CD4-positive, CD25-positive, alpha-beta regulatory T cell (primary cell): Measurements from ENCODE around the gene ENAM. TPM values are rescaled to one million over a fixed set of nuclear protein-coding genes. Genes with fewer than 3 reads are reported as not detected.

Source experiments
- ATAC-seq, 2 donors: fragments of 150-1000 bp; cut with Tn5 transposase; one replicate each; pipeline ENCODE4 v1.10.0; 2021; ENCODE audit warnings: low read depth in 2 of 2, moderate number of reproducible peaks in 2 of 2, moderate library complexity in 1 of 2
- DNase-seq, 3 donors: peaks; one replicate each; pipeline versions ENCODE4 v3.0.0 to v3.0.0-alpha.2; 2012 to 2022; ENCODE audit warnings: mixed read lengths in 1 of 3
- H3K27ac ChIP-seq: one replicate; pipeline ENCODE4 v1.7.0; 2013; ENCODE audit warnings: mild to moderate bottlenecking, low read length; ENCODE audit not compliant: insufficient read depth, poor library complexity, severe bottlenecking
- H3K27me3 ChIP-seq: one replicate; pipeline ENCODE4 v1.7.0; 2013; ENCODE audit warnings: low read length; ENCODE audit not compliant: control insufficient read depth, insufficient read depth
- H3K36me3 ChIP-seq: one replicate; pipeline ENCODE4 v1.7.0; 2013; ENCODE audit warnings: mild to moderate bottlenecking, low read length, moderate library complexity; ENCODE audit not compliant: control insufficient read depth, insufficient read depth
- H3K4me1 ChIP-seq: 2 replicates; pipeline ENCODE4 v1.7.0; 2013; ENCODE audit warnings: mild to moderate bottlenecking, low read length; ENCODE audit not compliant: insufficient read depth, control insufficient read depth, poor library complexity, severe bottlenecking
- H3K4me3 ChIP-seq: one replicate; pipeline ENCODE4 v1.7.0; 2013; ENCODE audit warnings: low read depth, mild to moderate bottlenecking, low read length, moderate library complexity
- H3K9me3 ChIP-seq, 2 experiments: 1 replicate in 1 of 2; 2 replicates in 1 of 2; pipeline ENCODE4 v1.7.0; 2013; ENCODE audit warnings: low read length in 2 of 2, mild to moderate bottlenecking in 1 of 2, moderate library complexity in 1 of 2; ENCODE audit not compliant: control insufficient read depth in 2 of 2
- H3K27ac Mint-ChIP-seq, 3 donors: one replicate each; pipeline ENCODE4 v1.8.0; 2020 to 2022; ENCODE audit warnings: mild to moderate bottlenecking in 3 of 3, mixed read lengths in 3 of 3, moderate library complexity in 2 of 3
- H3K27me3 Mint-ChIP-seq: one replicate; pipeline ENCODE4 v1.8.0; 2022; ENCODE audit warnings: mild to moderate bottlenecking, mixed read lengths
- H3K36me3 Mint-ChIP-seq: one replicate; pipeline ENCODE4 v1.8.0; 2020; ENCODE audit warnings: mixed read lengths
- H3K4me1 Mint-ChIP-seq, 4 donors: one replicate each; pipeline ENCODE4 v1.8.0; 2020 to 2022; ENCODE audit warnings: mixed read lengths in 4 of 4, mild to moderate bottlenecking in 1 of 4
- H3K4me3 Mint-ChIP-seq, 4 donors: one replicate each; pipeline ENCODE4 v1.8.0; 2020 to 2022; ENCODE audit warnings: mild to moderate bottlenecking in 4 of 4, mixed read lengths in 4 of 4, moderate library complexity in 3 of 4
- H3K9me3 Mint-ChIP-seq, 7 donors: one replicate each; pipeline ENCODE4 v1.8.0; 2020 to 2022; ENCODE audit warnings: mixed read lengths in 7 of 7, mild to moderate bottlenecking in 3 of 7, moderate library complexity in 2 of 7
- polyA plus RNA-seq, 4 donors: library from polyadenylated mRNA; unstranded; fragments of 300-500 nt; fragmentation: Illumina TruSeq; gene quantifications; one replicate each; pipeline ENCODE4 v1.2.3, GENCODE V29; 2021
- total RNA-seq: library from RNA; stranded (reverse); gene quantifications from one replicate; pipeline ENCODE4 v1.2.3, GENCODE V29; 2022

ENAM gene
- total RNA-seq (not detected), polyA plus RNA-seq (not detected)

- H3K9me3 ChIP-seq = no peaks in the 10 kb centered on the region
- H3K36me3 ChIP-seq = no peaks in the 10 kb centered on the region
- Mint-ChIP-seq H3K27ac (no peak within 1 kb of the TSS), H3K36me3 (no peaks in the 10 kb centered on the region), H3K4me1 (peaks cover 0 to 2% (median under 1%) of the 10 kb centered on the region in 4 donors), H3K9me3 (no peaks in the 10 kb centered on the region), H3K4me3 (no peak within 1 kb of the TSS), H3K27me3 (peaks cover 7% of the 10 kb centered on the region)
- ATAC-seq (no peak), DNase-seq (no peak)
- H3K27me3 ChIP-seq = no peaks in the 10 kb centered on the region
- H3K4me1 ChIP-seq = no peaks in the 10 kb centered on the region
- no peak within 1 kb of the TSS for H3K4me3 ChIP-seq
- H3K27ac ChIP-seq = no peak within 1 kb of the TSS
These were observed at the start of gene ENAM for GRCh38 chr4:70628444-70628843. Gene ENAM (plus strand): TSS chr4:70628744. CDS start chr4:70629501, 757 bp downstream.

- Mint-ChIP-seq H3K4me1 (no peaks in the 10 kb centered on the region), H3K36me3 (no peaks in the 10 kb centered on the region), H3K27me3 (no peaks in the 10 kb centered on the region), H3K27ac (no peak overlapping the region), H3K4me3 (no peak overlapping the region), H3K9me3 (peaks cover 0 to 1% (median 0%) of the 10 kb centered on the region in 7 donors)
- no peaks in the 10 kb centered on the region for H3K36me3 ChIP-seq
- no peak for ATAC-seq
- H3K27ac ChIP-seq = no peak overlapping the region
- no peaks in the 10 kb centered on the region for H3K9me3 ChIP-seq
- H3K4me3 ChIP-seq = no peak overlapping the region
- no peaks in the 10 kb centered on the region for H3K4me1 ChIP-seq
- H3K27me3 ChIP-seq = peaks cover 2% of the 10 kb centered on the region
- DNase-seq = no peak
These were observed 46.6 kb upstream of the ENAM start for GRCh38 chr4:70581980-70582379.

GRCh38 chr4:70583952-70584834 is 44.4 kb upstream of the ENAM start:
- Histone ChIP-seq H3K36me3 (no peaks in the 10 kb centered on the region), H3K4me3 (no peak overlapping the region), H3K27ac (no peak overlapping the region), H3K27me3 (peaks cover 2% of the 10 kb centered on the region), H3K9me3 (no peaks in the 10 kb centered on the region), H3K4me1 (no peaks in the 10 kb centered on the region)
- Mint-ChIP-seq H3K9me3 (no peaks in the 10 kb centered on the region), H3K4me3 (no peak overlapping the region), H3K27me3 (no peaks in the 10 kb centered on the region), H3K27ac (no peak overlapping the region), H3K4me1 (no peaks in the 10 kb centered on the region), H3K36me3 (no peaks in the 10 kb centered on the region)
- ATAC-seq (no peak), DNase-seq (no peak)

- ATAC-seq (no peak), DNase-seq (no peak)
- no peak overlapping the region for H3K27ac ChIP-seq
- no peak overlapping the region for H3K4me3 ChIP-seq
- no peaks in the 10 kb centered on the region for H3K36me3 ChIP-seq
- Mint-ChIP-seq H3K27ac (no peak overlapping the region), H3K4me1 (no peaks in the 10 kb centered on the region), H3K36me3 (no peaks in the 10 kb centered on the region), H3K4me3 (no peak overlapping the region), H3K9me3 (no peaks in the 10 kb centered on the region), H3K27me3 (peaks cover 4% of the 10 kb centered on the region)
- H3K4me1 ChIP-seq = no peaks in the 10 kb centered on the region
- H3K9me3 ChIP-seq = no peaks in the 10 kb centered on the region
- peaks cover 2% of the 10 kb centered on the region for H3K27me3 ChIP-seq
These were observed 41.7 kb upstream of the ENAM start for GRCh38 chr4:70586841-70587240.

GRCh38 chr4:70589785-70590184 is 38.8 kb upstream of the ENAM start:
- peaks cover 4% of the 10 kb centered on the region for H3K27me3 Mint-ChIP-seq
- H3K4me3 ChIP-seq = no peak overlapping the region
- no peak for DNase-seq
- H3K9me3 ChIP-seq = no peaks in the 10 kb centered on the region
- no peak overlapping the region for H3K27ac Mint-ChIP-seq
- no peak for ATAC-seq
- no peak overlapping the region for H3K4me3 Mint-ChIP-seq
- no peaks in the 10 kb centered on the region for H3K9me3 Mint-ChIP-seq
- H3K4me1 ChIP-seq = no peaks in the 10 kb centered on the region
- no peaks in the 10 kb centered on the region for H3K36me3 ChIP-seq
- H3K27me3 ChIP-seq = no peaks in the 10 kb centered on the region
- no peaks in the 10 kb centered on the region for H3K36me3 Mint-ChIP-seq
- H3K4me1 Mint-ChIP-seq = no peaks in the 10 kb centered on the region
- no peak overlapping the region for H3K27ac ChIP-seq

GRCh38 chr4:70591955-70592582 is 36.5 kb upstream of the ENAM start, which contains the start of gene AMBN:
Gene AMBN (plus strand): TSS chr4:70592256. CDS start chr4:70592359, 103 bp downstream.
- ATAC-seq = no peak
- no peaks in the 10 kb centered on the region for H3K9me3 Mint-ChIP-seq
- H3K4me1 Mint-ChIP-seq = no peaks in the 10 kb centered on the region
- Histone ChIP-seq H3K36me3 (no peaks in the 10 kb centered on the region), H3K4me1 (no peaks in the 10 kb centered on the region), H3K27me3 (peaks cover 4% of the 10 kb centered on the region), H3K27ac (no peak within 1 kb of the TSS), H3K4me3 (no peak within 1 kb of the TSS), H3K9me3 (no peaks in the 10 kb centered on the region)
- no peak for DNase-seq
- no peak within 1 kb of the TSS for H3K27ac Mint-ChIP-seq
- no peak within 1 kb of the TSS for H3K4me3 Mint-ChIP-seq
- H3K27me3 Mint-ChIP-seq = peaks cover 9% of the 10 kb centered on the region
- H3K36me3 Mint-ChIP-seq = no peaks in the 10 kb centered on the region

GRCh38 chr4:70594196-70594595 is 34.3 kb upstream of the ENAM start:
- no peaks in the 10 kb centered on the region for H3K36me3 Mint-ChIP-seq
- Histone ChIP-seq H3K27me3 (peaks cover 4% of the 10 kb centered on the region), H3K4me3 (no peak overlapping the region), H3K27ac (no peak overlapping the region), H3K36me3 (no peaks in the 10 kb centered on the region), H3K4me1 (no peaks in the 10 kb centered on the region), H3K9me3 (no peaks in the 10 kb centered on the region)
- H3K4me1 Mint-ChIP-seq = no peaks in the 10 kb centered on the region
- H3K27ac Mint-ChIP-seq = no peak overlapping the region
- H3K27me3 Mint-ChIP-seq = peaks cover 9% of the 10 kb centered on the region
- no peak overlapping the region for H3K4me3 Mint-ChIP-seq
- ATAC-seq (no peak), DNase-seq (no peak)
- no peaks in the 10 kb centered on the region for H3K9me3 Mint-ChIP-seq
